SK-N-SH treated with all-trans-retinoic acid at 6 μM for 48 hours (cell line): ENCODE data around the gene MTCL1.

ENCODE experiments used
- ARNTL ChIP-seq: fragments of 450-650 bp; formaldehyde crosslinking; IDR thresholded peaks from 2 replicates; pipeline ENCODE4 v1.5.0; 2020; ENCODE audit warnings: low read depth, mild to moderate bottlenecking, moderate library complexity, borderline replicate concordance
- CSDC2 ChIP-seq: fragments of 250-450 bp; sonication (Bioruptor Pico); IDR thresholded peaks from 2 replicates; pipeline ENCODE4 v1.5.0; 2020; ENCODE audit warnings: mild to moderate bottlenecking, moderate library complexity
- GLIS3 ChIP-seq: fragments of 250-450 bp; sonication (Bioruptor Pico); IDR thresholded peaks from 2 replicates; pipeline ENCODE4 v1.5.0; 2020; ENCODE audit warnings: mild to moderate bottlenecking, moderate library complexity
- PPARA ChIP-seq: fragments of 250-450 bp; sonication (Bioruptor Pico); IDR thresholded peaks from 2 replicates; pipeline ENCODE4 v1.5.0; 2020; ENCODE audit warnings: mild to moderate bottlenecking, borderline replicate concordance
- SNAI2 ChIP-seq: fragments of 250-450 bp; sonication (Bioruptor Pico); IDR thresholded peaks from 2 replicates; pipeline ENCODE4 v1.5.0; 2020; ENCODE audit warnings: mild to moderate bottlenecking, moderate library complexity
- TOX ChIP-seq: fragments of 250-450 bp; sonication (Bioruptor Pico); IDR thresholded peaks from 2 replicates; pipeline ENCODE4 v1.8.0; 2021; ENCODE audit warnings: mild to moderate bottlenecking, moderate library complexity, borderline replicate concordance

- TF ChIP-seq SNAI2 (CRISPR knock-in tag), result no peak
- TF ChIP-seq TOX (CRISPR knock-in tag), result no peak
- no peak for TF ChIP-seq PPARA (CRISPR knock-in tag)
- TF ChIP-seq ARNTL (CRISPR knock-in tag), result no peak
- no peak for TF ChIP-seq GLIS3 (CRISPR knock-in tag)
- no peak for TF ChIP-seq CSDC2 (CRISPR knock-in tag)
Observed at GRCh38 chr18:8751692-8752091, 46.3 kb downstream of the MTCL1 start.
